ENCODE data around the gene COL4A2. TPM values are rescaled to one million over a fixed set of nuclear protein-coding genes. Genes with fewer than 3 reads are reported as not detected.

COL4A2 gene
- total RNA-seq = 317 and 703 TPM in 2 replicates

GRCh38 chr13:110306960-110307766 is at the start of gene COL4A2, which contains the start of gene COL4A1:
TSS of gene COL4A2 (plus strand) at chr13:110307284. CDS start at chr13:110307904, 620 bp downstream.
TSS of gene COL4A1 (minus strand) at chr13:110307157. CDS start at chr13:110307027, 130 bp downstream.

GRCh38 chr13:110561344-110562035 is 254.4 kb downstream of the COL4A2 start, which contains the start of gene RAB20:
TSS of gene RAB20 (minus strand) at chr13:110561722. CDS start at chr13:110561519, 203 bp downstream.

Other genes starting within 250 kb of the COL4A2 start
- 288 and 811 TPM in 2 replicates for gene COL4A1, start 127 bp upstream of the COL4A2 start, total RNA-seq